GM23338 (cell line): ENCODE results near the gene SEPTIN11. TPM values are rescaled to one million over a fixed set of nuclear protein-coding genes. Genes with fewer than 3 reads are reported as not detected.

Experiments used
- ATAC-seq: fragments of 200-7000 bp; cut with Tn5 transposase; 3 replicates; pipeline ENCODE4 v1.9.1; 2020
- DNase-seq: peaks from one replicate; pipeline ENCODE4 v3.0.0-alpha.2; 2015; ENCODE audit warnings: low spot score
- H2AFZ ChIP-seq: fragments of 200-600 bp; sonication (generic); 2 replicates; pipeline ENCODE4 v1.8.0; 2016; ENCODE audit warnings: antibody characterized with exemption, mild to moderate bottlenecking, moderate library complexity
- H3F3A ChIP-seq: fragments of 200-600 bp; sonication (generic); replicated peaks from 2 replicates; pipeline ENCODE4 v1.8.0; 2017; ENCODE audit warnings: antibody characterized with exemption, mixed run types, low read depth
- H3K27ac ChIP-seq: fragments of 200-600 bp; sonication (generic); 2 replicates; pipeline ENCODE4 v1.6.1; 2016; ENCODE audit warnings: low read depth
- H3K27me3 ChIP-seq: fragments of 200-600 bp; sonication (generic); 2 replicates; pipeline ENCODE4 v1.8.0; 2016; ENCODE audit warnings: mild to moderate bottlenecking, mixed run types, moderate library complexity; ENCODE audit not compliant: insufficient read depth
- H3K36me3 ChIP-seq: fragments of 200-600 bp; sonication (generic); 2 replicates; pipeline ENCODE4 v1.8.0; 2016; ENCODE audit warnings: mild to moderate bottlenecking; ENCODE audit not compliant: insufficient read depth
- H3K4me1 ChIP-seq: fragments of 200-600 bp; sonication (generic); 2 replicates; pipeline ENCODE4 v1.8.0; 2016; ENCODE audit warnings: mild to moderate bottlenecking, moderate library complexity; ENCODE audit not compliant: insufficient read depth
- H3K4me2 ChIP-seq: fragments of 200-600 bp; sonication (generic); 2 replicates; pipeline ENCODE4 v1.7.1; 2017; ENCODE audit warnings: mixed run types
- H3K4me3 ChIP-seq: fragments of 200-600 bp; sonication (generic); 2 replicates; pipeline ENCODE4 v1.6.1; 2016; ENCODE audit warnings: mixed run types
- H3K79me2 ChIP-seq: fragments of 200-600 bp; sonication (generic); replicated peaks from 2 replicates; pipeline ENCODE4 v1.8.0; 2017; ENCODE audit warnings: mild to moderate bottlenecking; ENCODE audit not compliant: insufficient read depth
- H3K9me2 ChIP-seq: fragments of 200-600 bp; sonication (generic); 2 replicates; pipeline ENCODE4 v1.8.0; 2017; ENCODE audit not compliant: insufficient read depth
- H4K20me1 ChIP-seq: fragments of 200-600 bp; sonication (generic); replicated peaks from 2 replicates; pipeline ENCODE4 v1.8.0; 2017; ENCODE audit warnings: mild to moderate bottlenecking; ENCODE audit not compliant: insufficient read depth
- H3K27ac Mint-ChIP-seq: 2 replicates; pipeline ENCODE4 v1.8.0; 2020; ENCODE audit warnings: inconsistent platforms, mild to moderate bottlenecking, moderate library complexity, mixed read lengths
- H3K27me3 Mint-ChIP-seq: 3 replicates; pipeline ENCODE4 v1.8.0; 2022; ENCODE audit warnings: low read depth, mild to moderate bottlenecking, moderate library complexity, mixed read lengths, inconsistent platforms; ENCODE audit not compliant: insufficient read depth, poor library complexity
- H3K36me3 Mint-ChIP-seq: 3 replicates; pipeline ENCODE4 v1.8.0; 2021; ENCODE audit warnings: low read depth, mild to moderate bottlenecking, inconsistent platforms, moderate library complexity, mixed read lengths
- H3K4me1 Mint-ChIP-seq: 3 replicates; pipeline ENCODE4 v1.8.0; 2020; ENCODE audit warnings: mild to moderate bottlenecking, inconsistent platforms, mixed read lengths
- H3K4me3 Mint-ChIP-seq: 3 replicates; pipeline ENCODE4 v1.8.0; 2021; ENCODE audit warnings: moderate library complexity, mild to moderate bottlenecking, inconsistent platforms, mixed read lengths
- H3K9me3 Mint-ChIP-seq: 3 replicates; pipeline ENCODE4 v1.8.0; 2020; ENCODE audit warnings: moderate library complexity, mild to moderate bottlenecking, inconsistent platforms, mixed read lengths
- CTCF ChIP-seq, 2 experiments: fragments of 200-600 bp in 1 of 2; sonication (generic) in 1 of 2; conservative IDR thresholded peaks; 2 replicates each; pipeline versions ENCODE4 v1.5.1 to v1.6.1; 2016 to 2017; ENCODE audit warnings: antibody characterized with exemption in 2 of 2, low read depth in 2 of 2, mild to moderate bottlenecking in 2 of 2, moderate library complexity in 1 of 2
- EZH2 ChIP-seq: fragments of 200-600 bp; sonication (generic); IDR thresholded peaks from one replicate; pipeline ENCODE4 v1.8.0; 2017; ENCODE audit warnings: antibody characterized with exemption, mild to moderate bottlenecking, low read depth; ENCODE audit not compliant: unreplicated experiment
- STAT1 ChIP-seq: IDR thresholded peaks from one replicate; pipeline ENCODE4 v1.6.1; 2016; ENCODE audit warnings: antibody characterized with exemption; ENCODE audit not compliant: unreplicated experiment
- ZNF462 ChIP-seq: fragments of 250-450 bp; sonication (Bioruptor Pico); IDR thresholded peaks from 2 replicates; pipeline ENCODE4 v1.5.0; 2020; ENCODE audit warnings: mild to moderate bottlenecking, moderate library complexity
- polyA plus RNA-seq: library from polyadenylated mRNA; unstranded; fragments of >200 nt; fragmentation: Nextera tagmentation; extraction: Ambion mirVana; gene quantifications from 2 replicates; pipeline ENCODE4 v1.2.1, GENCODE V29; 2016
- total RNA-seq: library from RNA; depleted of rRNA; stranded (reverse); fragments of >200 nt; shearing (Covaris generic); gene quantifications from 2 replicates; pipeline ENCODE4 v1.2.3, GENCODE V29; 2014

The SEPTIN11 gene
- total and polyA plus RNA-seq, 2 experiments from 2014 or later, result 80.0 to 81.6 TPM

GRCh38 chr4:76982638-76983584 lies 33.4 kb downstream of the SEPTIN11 start:
- no peak overlapping the region for H2AFZ ChIP-seq
- no peak overlapping the region for H3K4me3 Mint-ChIP-seq
- DNase-seq (no peak), ATAC-seq (no peak)
- H3K9me2 ChIP-seq, result no peaks in the 10 kb centered on the region
- H3K27ac Mint-ChIP-seq, result 0 out of 2 replicates have a peak overlapping the region, but pooled peaks have one; percentile 22
- H3K4me1 ChIP-seq, result peaks cover 55% of the 10 kb centered on the region
- no peaks in the 10 kb centered on the region for H3K27me3 ChIP-seq
- H3F3A ChIP-seq, result no peaks in the 10 kb centered on the region
- TF ChIP-seq CTCF (conservative IDR thresholded peaks at IDR 0.05; ENCODE audit: low read depth in 2 of 2) (peak in 1 of 2 experiments; percentile 26; a peak in 1 of 4 replicates), ZNF462 (no peak), STAT1 (no peak), EZH2 (no peak)
- H3K4me3 ChIP-seq, result no peak overlapping the region
- no peaks in the 10 kb centered on the region for H3K36me3 ChIP-seq
- peaks cover 4% of the 10 kb centered on the region for H3K27me3 Mint-ChIP-seq
- peaks cover 81% of the 10 kb centered on the region for H3K4me1 Mint-ChIP-seq
- H3K9me3 Mint-ChIP-seq, result no peaks in the 10 kb centered on the region
- peaks cover 84% of the 10 kb centered on the region for H3K79me2 ChIP-seq
- no peak overlapping the region for H3K4me2 ChIP-seq
- no peaks in the 10 kb centered on the region for H4K20me1 ChIP-seq
- H3K36me3 Mint-ChIP-seq, result no peaks in the 10 kb centered on the region
- no peak overlapping the region for H3K27ac ChIP-seq
